CD1c-positive myeloid dendritic cell (primary cell): Measurements from ENCODE around the gene ABCC9.

Experiments
- DNase-seq: peaks from one replicate; pipeline ENCODE4 v3.0.0-alpha.2; 2016; ENCODE audit errors: extremely low spot score

The ABCC9 gene

GRCh38 chr12:21940549-21941505 lies at the start of gene ABCC9:
Gene ABCC9, minus strand, starts transcription at chr12:21941426. Its CDS starts 4,752 bp downstream, at chr12:21936674.
- no peak for DNase-seq

- no peak for DNase-seq
Measured at GRCh38 chr12:21989819-21990412, 48.7 kb upstream of the ABCC9 start.

- no peak for DNase-seq
Measured at GRCh38 chr12:21988619-21989018, 47.4 kb upstream of the ABCC9 start.

GRCh38 chr12:21987755-21988154 lies 46.5 kb upstream of the ABCC9 start:
- no peak for DNase-seq

GRCh38 chr12:21985155-21985554 lies 43.9 kb upstream of the ABCC9 start:
- no peak for DNase-seq

- no peak for DNase-seq
Measured at GRCh38 chr12:21984375-21984774, 43.1 kb upstream of the ABCC9 start.

- DNase-seq, result no peak
Measured at GRCh38 chr12:21983095-21983494, 41.9 kb upstream of the ABCC9 start.

GRCh38 chr12:21980544-21980943 lies 39.3 kb upstream of the ABCC9 start:
- no peak for DNase-seq

GRCh38 chr12:21975293-21975692 lies 34.1 kb upstream of the ABCC9 start:
- DNase-seq, result no peak

GRCh38 chr12:21973221-21973620 lies 32.0 kb upstream of the ABCC9 start:
- DNase-seq, result no peak

GRCh38 chr12:21972055-21972454 lies 30.8 kb upstream of the ABCC9 start:
- DNase-seq, result no peak

- DNase-seq, result no peak
Measured at GRCh38 chr12:21971344-21971743, 30.1 kb upstream of the ABCC9 start.

- no peak for DNase-seq
Measured at GRCh38 chr12:21962821-21963220, 21.6 kb upstream of the ABCC9 start.

GRCh38 chr12:21962236-21962635 lies 21.0 kb upstream of the ABCC9 start:
- no peak for DNase-seq

GRCh38 chr12:21950649-21951048 lies 9.4 kb upstream of the ABCC9 start:
- no peak for DNase-seq

GRCh38 chr12:21949036-21949435 lies 7.8 kb upstream of the ABCC9 start:
- no peak for DNase-seq

GRCh38 chr12:21946983-21947382 lies 5.8 kb upstream of the ABCC9 start:
- no peak for DNase-seq

- no peak for DNase-seq
Measured at GRCh38 chr12:21945002-21945401, 3.8 kb upstream of the ABCC9 start.

- DNase-seq, result no peak
Measured at GRCh38 chr12:21942377-21942703, 1.1 kb upstream of the ABCC9 start.

- DNase-seq, result no peak
Measured at GRCh38 chr12:21941506-21942376, 515 bp upstream of the ABCC9 start.

GRCh38 chr12:21939435-21939834 lies 1.8 kb downstream of the ABCC9 start:
- DNase-seq, result no peak

- DNase-seq, result no peak
Measured at GRCh38 chr12:21938879-21939278, 2.3 kb downstream of the ABCC9 start.
